Measurements from ENCODE around the gene NAB2.
"Not testable (repeated sequence)": the region's sequence is repeated elsewhere in the genome, so short reads cannot be mapped to it uniquely, and the experiment has no call there.

Gene NAB2, protein sequence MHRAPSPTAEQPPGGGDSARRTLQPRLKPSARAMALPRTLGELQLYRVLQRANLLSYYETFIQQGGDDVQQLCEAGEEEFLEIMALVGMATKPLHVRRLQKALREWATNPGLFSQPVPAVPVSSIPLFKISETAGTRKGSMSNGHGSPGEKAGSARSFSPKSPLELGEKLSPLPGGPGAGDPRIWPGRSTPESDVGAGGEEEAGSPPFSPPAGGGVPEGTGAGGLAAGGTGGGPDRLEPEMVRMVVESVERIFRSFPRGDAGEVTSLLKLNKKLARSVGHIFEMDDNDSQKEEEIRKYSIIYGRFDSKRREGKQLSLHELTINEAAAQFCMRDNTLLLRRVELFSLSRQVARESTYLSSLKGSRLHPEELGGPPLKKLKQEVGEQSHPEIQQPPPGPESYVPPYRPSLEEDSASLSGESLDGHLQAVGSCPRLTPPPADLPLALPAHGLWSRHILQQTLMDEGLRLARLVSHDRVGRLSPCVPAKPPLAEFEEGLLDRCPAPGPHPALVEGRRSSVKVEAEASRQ

DNA sequence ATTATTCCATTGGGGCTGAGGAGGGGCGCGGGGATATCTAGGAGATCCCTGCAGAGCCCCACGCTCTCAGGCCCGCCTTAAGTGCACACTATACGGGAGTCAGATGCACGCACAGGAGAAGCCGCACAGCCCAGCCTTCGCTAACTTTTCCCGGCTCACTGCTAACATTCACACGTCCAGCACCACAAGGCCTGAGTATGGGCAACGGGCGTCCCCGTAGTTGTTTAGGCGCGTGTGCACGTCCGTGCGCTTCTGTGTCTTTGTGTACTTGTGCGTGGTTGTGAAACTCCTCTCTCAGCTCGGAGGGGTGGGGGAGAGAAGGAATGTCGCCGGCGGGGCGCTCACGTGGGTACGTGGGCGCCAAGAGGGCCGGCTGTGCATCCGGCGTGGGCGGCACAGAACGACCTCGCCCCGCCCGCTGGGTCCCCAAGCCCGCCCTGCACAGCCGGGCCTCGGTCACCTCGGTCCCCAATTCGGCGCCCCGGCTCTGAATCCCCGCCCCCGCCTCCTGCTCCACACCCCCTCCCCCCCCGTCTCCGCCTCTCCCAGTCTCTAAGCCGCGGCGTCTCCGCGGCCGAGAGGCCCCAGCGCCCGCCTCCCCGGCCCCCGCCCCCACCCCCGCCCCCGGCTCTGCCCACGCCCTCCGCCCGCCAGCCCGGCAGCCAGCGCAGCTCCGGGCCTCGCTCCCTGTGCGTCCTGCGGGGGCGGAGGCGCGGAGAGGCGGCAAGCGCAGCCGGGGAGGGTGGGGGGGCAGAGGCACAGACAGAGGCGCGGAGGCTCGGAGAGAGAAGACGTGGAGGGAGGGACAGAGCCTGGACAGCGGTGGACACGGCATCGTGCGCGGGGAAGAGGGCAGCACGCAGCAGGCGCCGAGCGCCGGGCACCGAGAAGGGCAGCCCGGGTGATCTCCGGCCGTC, at the start of gene NAB2:
Gene NAB2 (plus strand): TSS at position 761 of the 917 bp plus-strand sequence. CDS start 158 bp downstream, outside the sequence.
- peak; percentile 97 for DNase-seq (ENCODE audit: low spot score)

DNA sequence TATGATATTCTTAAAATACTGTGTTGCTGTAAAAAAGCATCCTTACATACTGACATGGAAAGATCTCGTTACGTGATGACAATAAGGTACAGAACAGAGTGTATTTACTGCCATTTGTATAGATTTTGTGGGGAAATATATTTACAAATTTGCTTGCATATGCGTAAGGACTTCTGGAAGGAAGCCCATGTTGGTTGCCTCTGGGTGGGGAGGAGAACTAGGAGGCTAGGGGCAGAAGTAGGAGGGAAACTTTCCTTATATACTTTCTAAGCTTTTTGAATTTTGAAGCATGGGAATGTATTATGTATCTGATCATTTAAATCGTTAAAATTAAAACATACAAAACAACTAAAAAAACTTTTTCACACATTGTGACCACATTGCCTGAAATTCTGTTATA, 48.7 kb upstream of the NAB2 start:
- no peak for DNase-seq (ENCODE audit: low spot score)

DNA sequence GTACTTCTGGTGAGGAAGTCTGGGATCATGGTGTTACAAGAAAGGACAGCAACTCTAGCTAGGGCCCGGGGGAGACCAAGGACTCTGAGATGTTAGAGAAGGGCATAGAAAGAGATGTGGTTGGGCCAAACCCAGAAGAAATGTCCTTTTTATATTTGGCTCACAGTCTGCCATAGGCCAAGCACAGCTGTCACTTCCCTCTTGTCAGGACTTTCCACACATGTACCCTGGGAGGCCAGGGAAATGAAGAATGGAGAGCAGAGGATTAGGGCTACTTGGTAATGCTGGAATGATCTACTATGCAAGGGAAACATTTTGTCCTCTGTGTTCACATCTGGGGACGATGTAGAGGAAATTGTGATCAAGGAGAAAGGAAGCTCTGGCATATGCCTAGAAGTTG, 48.2 kb upstream of the NAB2 start:
- DNase-seq (ENCODE audit: low spot score): no peak

DNA sequence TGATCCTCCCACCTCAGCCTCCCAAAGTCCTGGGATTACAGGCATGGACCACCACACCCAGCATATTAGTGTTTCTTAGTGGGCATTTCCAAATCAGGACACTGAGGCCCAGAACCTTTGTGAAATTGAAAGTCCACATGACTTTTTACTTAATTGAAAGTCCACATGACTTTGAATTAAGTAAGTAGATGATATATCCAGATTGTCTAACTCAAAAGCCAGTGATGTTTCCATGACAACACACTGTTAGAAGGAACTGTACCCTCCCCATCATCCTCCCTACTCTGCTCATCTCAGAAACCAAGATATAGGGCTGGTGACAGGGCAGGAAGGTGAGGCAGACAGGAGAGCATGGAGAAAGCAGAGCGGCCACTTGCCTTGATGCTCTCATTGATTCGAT, 46.2 kb upstream of the NAB2 start:
- no peak for DNase-seq (ENCODE audit: low spot score)

DNA sequence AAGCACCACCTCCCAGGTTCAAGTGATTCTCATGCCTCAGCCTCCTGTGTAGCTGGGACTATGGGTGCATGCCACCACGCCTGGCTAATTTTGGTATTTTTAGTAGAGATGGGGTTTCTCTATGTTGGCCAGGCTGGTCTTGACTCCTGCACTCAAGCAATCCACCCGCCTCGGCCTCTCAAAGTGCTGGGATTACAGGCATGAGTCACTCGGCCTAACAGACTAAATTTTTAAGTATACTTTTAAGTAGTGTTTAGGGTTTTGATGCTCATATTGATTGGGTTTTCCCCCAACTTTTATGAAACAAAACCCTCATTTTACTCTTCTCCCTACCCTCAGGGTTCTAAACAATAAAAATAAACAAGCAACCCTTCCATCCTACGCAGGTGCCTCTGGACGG, 44.4 kb upstream of the NAB2 start:
- DNase-seq (ENCODE audit: low spot score): no peak

DNA sequence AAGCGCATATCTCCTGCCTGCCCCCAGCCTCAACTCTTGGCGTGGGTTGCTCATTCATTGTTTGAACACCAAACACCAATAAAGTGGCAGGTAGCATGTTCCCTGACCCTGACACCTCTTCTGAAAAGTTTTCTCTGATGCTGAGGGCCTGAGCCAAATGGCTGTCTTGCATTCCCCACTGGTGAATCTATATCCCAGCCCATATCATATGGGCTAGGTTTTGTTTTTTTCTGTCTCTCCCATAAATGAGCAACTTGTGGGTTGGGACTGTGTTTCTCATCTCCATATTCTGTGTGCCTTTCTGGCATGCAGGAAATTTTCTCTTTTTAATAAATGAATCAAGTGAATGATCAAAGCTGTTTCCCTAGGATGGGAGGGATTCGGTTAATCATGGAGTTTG, 44.0 kb upstream of the NAB2 start:
- no peak for DNase-seq (ENCODE audit: low spot score)

DNA sequence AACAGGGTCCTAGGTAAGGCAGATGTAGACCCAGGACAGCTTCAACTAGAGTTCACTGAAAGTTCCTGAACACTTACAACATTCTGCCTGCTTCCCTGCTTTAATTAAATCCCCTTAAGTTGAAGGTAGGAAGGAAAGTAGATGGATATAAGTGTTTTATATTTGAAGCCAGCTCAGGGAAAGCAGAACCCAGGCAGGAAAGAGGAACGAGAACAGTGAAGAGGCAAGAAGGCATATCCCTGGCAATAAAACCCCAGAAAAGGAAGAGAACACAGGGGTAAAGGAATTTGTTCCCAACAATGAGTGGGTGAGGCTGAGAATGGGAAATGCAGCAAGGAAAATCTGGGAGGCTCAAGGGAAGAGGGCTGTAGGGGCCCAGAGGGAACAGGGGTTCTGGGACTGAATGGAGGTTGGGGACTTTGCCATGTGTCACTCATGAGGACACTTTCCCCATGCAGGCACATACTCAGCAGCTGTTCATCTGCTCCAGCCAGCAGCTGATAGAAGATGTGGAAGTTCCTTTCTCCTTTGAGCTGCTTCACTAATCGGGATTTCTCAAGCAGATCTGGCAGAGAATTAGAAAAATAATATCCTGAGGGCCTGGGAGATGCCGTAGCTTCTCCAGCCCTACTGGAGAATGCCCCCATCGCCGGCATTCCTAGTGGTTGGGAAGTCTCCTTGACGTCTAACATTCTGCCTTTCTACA, 42.7 kb upstream of the NAB2 start:
- DNase-seq (ENCODE audit: low spot score): no peak

DNA sequence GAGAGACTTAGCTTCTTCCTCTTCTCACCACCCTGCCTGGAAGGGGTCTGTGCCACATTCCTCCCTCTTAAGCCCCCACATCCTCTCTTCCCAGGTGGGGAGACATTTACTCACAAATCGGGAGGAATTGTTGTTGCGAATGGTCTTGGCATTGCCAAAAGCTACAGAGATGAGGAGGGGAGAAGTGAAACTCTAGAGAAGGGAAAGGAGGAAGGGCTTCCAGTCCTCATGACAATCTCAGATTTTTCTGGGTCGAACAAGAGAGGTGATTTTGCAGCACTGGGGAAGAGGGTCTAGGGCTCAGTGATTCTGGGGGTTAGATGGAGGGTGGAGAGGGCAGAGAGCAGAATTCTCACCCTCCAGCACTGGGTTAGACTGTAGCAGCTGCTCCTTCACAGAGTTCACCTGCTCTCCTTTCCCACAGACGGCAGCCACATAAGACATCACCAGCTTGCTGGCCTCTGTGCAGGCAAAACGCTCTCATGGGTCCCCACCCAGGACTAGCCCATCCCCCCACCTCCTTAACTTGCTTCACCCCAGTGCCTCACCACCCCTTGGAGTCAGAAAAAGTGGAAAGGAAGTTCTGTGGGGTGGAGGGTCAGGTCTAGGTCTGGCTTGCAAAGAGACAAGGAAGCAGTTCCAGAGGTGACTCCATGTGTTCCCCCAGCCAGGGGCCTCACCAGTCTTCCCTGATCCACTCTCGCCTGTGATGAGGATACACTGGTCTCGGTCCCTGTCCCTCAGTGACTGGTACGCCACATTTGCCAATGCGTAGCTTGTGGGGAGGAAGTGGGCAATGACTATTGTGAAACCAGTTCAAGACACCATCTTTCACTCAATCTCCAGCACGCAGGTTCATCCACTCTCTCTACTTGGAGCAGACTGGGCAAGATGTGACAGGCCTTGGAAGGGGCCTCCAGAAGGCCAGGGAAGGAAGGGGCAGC, 41.7 kb upstream of the NAB2 start:
- DNase-seq (ENCODE audit: low spot score): no peak

DNA sequence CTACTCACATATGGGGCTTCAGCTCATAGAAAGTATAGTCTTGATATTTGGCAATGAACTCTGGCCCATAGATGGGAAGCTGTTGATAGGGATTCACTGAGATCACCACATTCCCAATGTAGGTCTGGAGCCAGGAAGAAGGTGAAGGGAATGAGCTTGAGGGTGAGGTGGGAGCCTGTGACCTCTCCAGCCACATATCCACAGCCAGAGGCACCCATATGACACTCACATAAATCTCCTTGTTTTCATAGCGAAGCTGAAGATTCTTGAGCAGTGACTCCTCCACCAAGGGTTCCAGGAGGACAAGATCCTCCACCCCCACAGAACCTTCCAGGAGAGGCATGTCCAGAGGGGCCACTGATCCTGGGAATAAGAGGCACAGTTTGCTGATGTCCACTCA, 40.9 kb upstream of the NAB2 start:
- DNase-seq (ENCODE audit: low spot score): no peak

DNA sequence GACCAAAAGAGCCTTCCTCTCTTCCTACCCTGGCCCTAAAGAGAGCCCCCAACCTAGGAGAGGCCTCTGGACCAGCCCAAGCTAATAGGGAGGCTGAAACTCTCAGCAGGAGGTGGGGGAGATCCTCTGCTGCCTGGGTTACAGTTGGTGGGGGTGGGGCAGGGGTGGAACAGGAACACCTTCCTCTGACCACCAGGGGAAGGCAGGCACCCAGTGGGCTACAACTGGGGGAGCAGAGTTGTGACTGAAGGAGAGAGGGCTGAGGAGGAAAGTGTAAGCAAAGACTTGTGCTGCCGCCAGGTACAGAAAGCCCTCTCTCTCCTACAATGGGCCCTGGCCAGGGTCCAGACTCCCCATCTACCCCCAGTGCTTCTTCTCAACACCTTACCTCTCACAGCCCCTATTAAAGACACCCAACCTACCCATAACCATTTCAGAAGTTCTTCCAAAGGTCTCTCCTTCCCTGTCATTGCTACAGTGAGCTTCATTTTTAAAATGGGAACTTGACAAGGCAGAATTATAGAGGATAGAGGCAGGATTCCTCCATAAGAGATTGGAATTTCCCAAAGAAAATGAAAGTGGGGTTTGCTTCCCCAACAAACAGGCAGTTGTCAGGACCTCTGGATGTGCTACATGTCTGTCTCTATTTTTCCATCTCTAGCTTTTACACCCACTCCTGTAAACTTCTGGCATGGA, 40.3 kb upstream of the NAB2 start:
- DNase-seq (ENCODE audit: low spot score): no peak

DNA sequence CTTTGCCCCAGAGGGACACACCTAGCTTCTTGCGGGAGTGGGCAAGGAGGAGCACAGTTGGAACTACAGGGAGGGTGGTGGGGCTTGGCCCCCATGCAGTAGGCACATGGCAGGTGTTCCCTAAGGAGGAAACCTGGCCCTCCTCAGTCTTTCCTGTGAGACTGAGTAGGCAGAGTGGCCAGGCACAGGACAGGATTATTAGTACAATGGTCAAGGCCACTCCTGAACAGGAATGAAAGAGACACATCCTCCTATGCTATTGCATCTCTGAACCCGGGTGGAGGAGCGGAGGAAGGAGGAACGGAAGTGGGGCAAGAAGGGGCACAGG, 39.8 kb upstream of the NAB2 start:
- DNase-seq (ENCODE audit: low spot score): no peak

DNA sequence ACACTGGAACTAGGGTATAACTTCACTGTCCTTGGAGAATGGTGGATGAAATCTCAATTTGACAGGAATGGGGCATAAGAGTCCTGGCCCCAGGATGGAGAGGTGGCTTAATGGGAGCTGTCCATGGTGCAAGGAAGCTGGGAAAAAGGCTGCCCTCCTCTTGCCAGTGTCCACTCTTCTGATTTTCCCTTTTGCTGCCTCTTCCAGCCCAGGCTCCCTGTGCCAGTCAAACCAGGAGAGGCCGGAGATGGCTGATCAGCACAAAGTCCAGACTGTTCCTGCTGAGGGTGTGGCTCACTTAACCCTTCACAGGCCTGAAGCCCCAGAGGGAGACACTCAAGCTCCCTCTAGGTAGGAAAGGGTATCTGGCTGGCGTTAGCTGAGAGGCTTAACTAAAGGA, 39.0 kb upstream of the NAB2 start, which contains the start of gene MYO1A:
Gene MYO1A (minus strand): TSS at position 240 of the 400 bp plus-strand sequence. CDS start 1,806 bp downstream, outside the sequence.
- DNase-seq (ENCODE audit: low spot score): no peak

DNA sequence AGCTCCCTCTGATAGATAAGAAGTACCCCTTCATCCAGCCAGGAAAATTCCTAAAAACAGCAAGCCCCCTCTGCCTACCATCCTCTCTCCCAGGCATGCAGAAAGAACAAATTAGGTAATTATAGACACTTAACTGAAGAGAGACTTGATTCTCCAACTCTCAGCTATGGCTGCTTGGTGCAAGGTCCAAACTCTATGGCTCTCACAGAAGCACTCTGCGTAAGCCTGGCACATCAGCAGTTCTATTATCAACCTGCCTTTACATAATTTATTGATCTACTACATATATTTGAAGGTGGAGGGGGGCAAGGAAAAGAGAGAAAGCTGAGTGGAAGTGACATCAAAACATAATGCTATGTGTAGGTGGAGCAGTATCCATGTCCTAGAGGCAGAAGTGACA, 37.9 kb upstream of the NAB2 start:
- DNase-seq (ENCODE audit: low spot score): no peak

DNA sequence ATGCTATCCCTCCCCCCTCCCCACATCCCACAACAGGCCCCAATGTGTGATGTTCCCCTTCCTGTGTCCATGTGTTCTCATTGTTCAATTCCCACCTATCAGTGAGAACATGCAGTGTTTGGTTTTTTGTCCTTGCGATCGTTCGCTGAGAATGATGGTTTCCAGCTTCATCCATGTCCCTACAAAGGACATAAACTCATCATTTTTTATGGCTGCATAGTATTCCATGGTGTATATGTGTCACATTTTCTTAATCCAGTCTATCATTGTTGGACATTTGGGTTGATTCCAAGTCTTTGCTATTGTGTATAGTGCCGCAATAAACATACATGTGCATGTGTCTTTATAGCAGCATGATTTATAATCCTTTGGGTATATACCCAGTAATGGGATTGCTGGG, 35.8 kb upstream of the NAB2 start:
- DNase-seq (ENCODE audit: low spot score): not testable (repeated sequence)

DNA sequence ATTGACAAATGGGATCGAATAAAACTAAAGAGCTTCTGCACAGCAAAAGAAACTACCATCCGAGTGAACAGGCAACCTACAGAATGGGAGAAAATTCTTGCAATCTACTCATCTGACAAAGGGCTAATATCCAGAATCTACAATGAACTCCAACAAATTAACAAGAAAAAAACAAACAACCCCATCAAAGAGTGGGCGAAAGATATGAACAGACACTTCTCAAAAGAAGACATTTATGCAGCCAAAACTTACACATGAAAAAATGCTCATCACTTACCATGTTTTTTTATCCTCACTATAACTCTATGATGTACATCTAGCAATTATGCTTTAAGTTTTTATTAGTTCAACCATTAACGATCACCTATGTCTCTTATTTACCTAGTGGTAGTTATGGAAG, 35.0 kb upstream of the NAB2 start:
- DNase-seq (ENCODE audit: low spot score): not testable (repeated sequence)

DNA sequence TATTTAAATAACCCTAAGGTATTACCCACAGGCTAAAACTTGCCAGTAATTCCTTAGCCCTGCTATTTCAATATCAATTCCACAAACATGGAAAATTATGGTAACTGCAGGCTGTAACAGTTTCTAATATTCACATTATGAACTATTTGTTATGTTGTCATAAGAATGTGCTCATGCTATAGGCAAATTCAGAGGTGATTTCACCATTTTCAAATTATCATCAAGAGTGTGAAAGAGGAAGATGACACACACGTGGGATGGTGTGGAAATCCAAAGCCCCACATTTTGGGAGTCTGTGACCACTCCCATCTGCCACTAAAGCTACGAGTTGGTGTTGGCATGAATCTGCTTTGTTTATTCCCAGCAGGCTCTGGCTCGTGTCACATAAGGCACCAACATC, 33.1 kb upstream of the NAB2 start:
- no peak for DNase-seq (ENCODE audit: low spot score)

DNA sequence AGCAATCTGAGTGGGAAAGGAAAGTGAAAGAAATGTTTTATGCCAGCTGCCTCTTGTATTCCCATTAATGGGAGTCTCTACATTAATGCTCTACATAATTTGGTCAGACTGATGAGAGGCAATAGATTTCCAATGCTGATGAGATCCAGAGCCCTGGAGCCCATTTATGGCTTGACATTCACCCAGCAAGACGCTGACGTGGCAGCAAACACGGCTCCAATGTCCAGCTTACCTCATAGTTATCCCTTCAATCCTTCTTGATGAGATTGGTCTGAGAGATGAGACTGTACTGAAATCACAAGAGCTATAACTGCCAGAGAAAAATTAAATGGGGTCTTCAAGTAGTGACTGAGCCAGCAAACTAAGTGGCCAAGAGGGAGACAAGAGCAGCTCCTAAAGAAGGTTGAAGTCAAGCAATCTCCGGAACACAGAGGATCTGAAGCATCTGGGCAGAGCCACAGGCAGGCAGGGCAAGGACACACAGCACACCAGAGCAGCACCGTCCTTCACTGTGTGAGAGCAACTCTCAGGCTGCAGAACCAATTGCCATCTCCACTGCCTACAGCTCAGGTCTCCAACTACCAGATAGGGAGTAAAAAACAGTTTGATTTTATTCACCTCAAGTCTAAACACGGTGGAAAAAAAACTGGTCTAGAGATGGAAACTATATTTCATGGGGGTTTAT, 31.7 kb upstream of the NAB2 start:
- no peak for DNase-seq (ENCODE audit: low spot score)

DNA sequence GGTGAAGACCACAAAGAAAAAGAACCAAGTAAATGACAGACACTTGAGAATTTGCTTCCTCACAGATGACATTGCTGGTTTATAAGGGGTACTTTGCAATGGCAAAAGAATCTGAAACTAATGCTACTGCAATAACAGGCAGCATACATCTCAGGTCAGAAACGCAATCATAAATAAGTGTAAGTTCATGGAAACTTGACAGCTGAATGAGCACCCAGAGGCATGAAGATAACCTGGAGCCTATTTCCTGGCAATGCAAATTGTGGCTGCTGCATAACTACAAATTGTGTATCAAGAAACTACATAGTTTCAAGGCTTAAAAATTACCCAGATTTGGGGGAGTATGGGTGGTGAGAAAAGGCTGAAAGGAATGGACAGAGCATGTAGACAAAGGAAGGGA, 30.5 kb upstream of the NAB2 start:
- DNase-seq (ENCODE audit: low spot score): no peak

DNA sequence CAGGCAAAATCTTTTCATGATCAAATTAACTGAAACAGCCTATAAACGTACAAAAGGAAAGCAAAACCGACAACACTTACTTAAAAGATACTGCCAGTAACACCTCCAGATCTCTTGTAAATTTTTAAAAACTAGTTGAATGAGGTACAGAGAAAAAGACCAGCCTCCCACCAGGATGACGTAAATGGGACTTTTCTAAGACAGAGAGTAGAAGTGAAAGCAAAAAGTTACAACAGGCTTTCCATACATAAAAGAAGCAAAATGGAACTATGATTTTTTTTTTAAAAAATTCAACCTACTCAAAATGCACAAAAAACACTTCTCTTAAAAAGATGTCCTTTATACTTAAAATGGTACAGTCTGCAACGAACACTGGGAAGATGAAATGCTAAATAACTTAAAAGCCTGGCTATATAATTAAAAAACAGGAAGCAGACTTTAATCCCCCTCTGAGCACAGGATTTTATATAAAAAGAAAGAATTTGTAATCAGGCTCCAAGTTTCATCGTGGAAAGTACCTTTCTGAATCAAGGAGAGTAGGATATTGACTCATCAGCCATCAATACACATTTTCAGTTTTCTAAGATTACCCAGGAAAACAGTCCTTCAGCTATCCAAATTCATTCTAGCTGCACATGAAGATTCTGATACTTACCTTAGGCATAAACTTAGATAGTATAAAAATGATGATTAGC, 24.8 kb upstream of the NAB2 start:
- DNase-seq (ENCODE audit: low spot score): no peak

Data from left forelimb (tissue), 1 donor.